Esophagus squamous epithelium (tissue), 4 donors: ENCODE data around the gene CHRNA5.

ENCODE experiments used
- CTCF ChIP-seq, 6 experiments: fragments of 450-650 bp in 4 of 6; fragments of 200-600 bp in 2 of 6; sonication (generic) in 2 of 6; IDR thresholded peaks; one replicate each; pipeline ENCODE4 v1.5.1; 2016 to 2019; ENCODE audit warnings: antibody characterized with exemption in 6 of 6, mild to moderate bottlenecking in 4 of 6, moderate library complexity in 4 of 6
- POLR2A ChIP-seq, 4 donors: fragments of 450-650 bp; IDR thresholded peaks; one replicate each; pipeline ENCODE4 v1.6.1; 2017; ENCODE audit warnings: antibody characterized with exemption in 4 of 4, mild to moderate bottlenecking in 4 of 4, moderate library complexity in 3 of 4

GRCh38 chr15:78624651-78625590 is 59.6 kb downstream of the CHRNA5 start:
- TF ChIP-seq POLR2A (IDR thresholded peaks at IDR 0.05) (no peak), CTCF (IDR thresholded peaks at IDR 0.05) (no peak)
